ENCODE data around the gene MAST4.

The MAST4 gene

GRCh38 chr5:66646570-66646969 is 50.4 kb downstream of the MAST4 start:
- TF ChIP-seq ZNF274 (IDR thresholded peaks at IDR 0.05; ENCODE audit: low read depth, low read length), result no peak
- no peak overlapping the region for H3K4me3 ChIP-seq (ENCODE audit: low read length)

GRCh38 chr5:66647146-66647856 is 51.1 kb downstream of the MAST4 start:
- no peak for TF ChIP-seq ZNF274 (IDR thresholded peaks at IDR 0.05; ENCODE audit: low read depth, low read length)
- no peak overlapping the region for H3K4me3 ChIP-seq (ENCODE audit: low read length)

DNA sequence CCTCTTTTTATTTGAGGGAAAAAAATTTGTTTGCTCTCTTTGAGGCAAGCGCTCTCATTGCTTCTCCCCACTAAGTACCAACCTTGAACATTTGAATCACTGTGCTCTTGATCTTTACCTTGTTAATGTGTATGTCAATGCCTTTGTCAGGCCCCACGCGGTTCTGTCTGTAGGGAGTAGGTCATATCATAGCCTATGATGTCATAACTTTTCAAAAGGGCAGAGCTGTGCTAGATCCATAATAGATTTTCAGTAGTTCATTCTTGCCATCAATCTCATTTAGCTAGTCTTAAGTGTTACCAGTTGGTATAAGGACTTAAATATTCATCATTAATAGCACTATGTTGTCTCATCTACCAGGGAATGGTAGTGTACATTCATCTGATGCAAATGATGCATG is 56.6 kb downstream of the MAST4 start:
- H3K4me3 ChIP-seq (ENCODE audit: low read length), result no peak overlapping the region
- TF ChIP-seq ZNF274 (IDR thresholded peaks at IDR 0.05; ENCODE audit: low read depth, low read length), result no peak

- H3K4me3 ChIP-seq (ENCODE audit: low read length), result no peak overlapping the region
- no peak for TF ChIP-seq ZNF274 (IDR thresholded peaks at IDR 0.05; ENCODE audit: low read depth, low read length)
Measured at GRCh38 chr5:66653325-66653724, 57.1 kb downstream of the MAST4 start.

- no peak overlapping the region for H3K4me3 ChIP-seq (ENCODE audit: low read length)
- TF ChIP-seq ZNF274 (IDR thresholded peaks at IDR 0.05; ENCODE audit: low read depth, low read length), result no peak
Measured at GRCh38 chr5:66655395-66656324, 59.5 kb downstream of the MAST4 start.

- no peak overlapping the region for H3K4me3 ChIP-seq (ENCODE audit: low read length)
- TF ChIP-seq ZNF274 (IDR thresholded peaks at IDR 0.05; ENCODE audit: low read depth, low read length), result no peak
Measured at GRCh38 chr5:66658516-66658915, 62.3 kb downstream of the MAST4 start.

- H3K4me3 ChIP-seq (ENCODE audit: low read length), result no peak overlapping the region
- no peak for TF ChIP-seq ZNF274 (IDR thresholded peaks at IDR 0.05; ENCODE audit: low read depth, low read length)
Measured at GRCh38 chr5:66659780-66660179, 63.6 kb downstream of the MAST4 start.

- no peak overlapping the region for H3K4me3 ChIP-seq (ENCODE audit: low read length)
- no peak for TF ChIP-seq ZNF274 (IDR thresholded peaks at IDR 0.05; ENCODE audit: low read depth, low read length)
Measured at GRCh38 chr5:66660396-66660795, 64.2 kb downstream of the MAST4 start.

DNA sequence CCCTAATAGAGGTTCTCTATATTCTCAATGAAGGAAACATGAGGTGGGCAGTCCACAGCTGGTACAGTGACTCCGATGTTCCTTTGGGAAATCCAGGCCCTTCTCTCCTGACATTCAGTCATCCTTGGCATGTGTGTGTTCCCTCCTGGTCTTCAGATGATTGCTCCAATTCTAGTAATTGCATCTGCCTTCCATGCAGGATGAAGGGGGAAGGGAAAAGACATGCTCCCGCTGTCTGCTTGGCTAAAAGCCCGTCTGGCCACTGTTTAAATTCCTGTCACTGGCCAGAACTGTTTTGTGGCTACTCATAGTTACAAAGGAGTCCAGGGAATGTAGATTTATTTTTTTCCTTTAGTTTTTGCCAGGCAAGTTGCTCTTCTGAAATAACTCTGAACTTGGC is 65.0 kb downstream of the MAST4 start:
- no peak overlapping the region for H3K4me3 ChIP-seq (ENCODE audit: low read length)

GRCh38 chr5:66666778-66667177 is 70.6 kb downstream of the MAST4 start:
- no peak for TF ChIP-seq ZNF274 (IDR thresholded peaks at IDR 0.05; ENCODE audit: low read depth, low read length)
- no peak overlapping the region for H3K4me3 ChIP-seq (ENCODE audit: low read length)

More for the DNA sequence above, 65.0 kb downstream of the MAST4 start:
- no peak for TF ChIP-seq ZNF274 (IDR thresholded peaks at IDR 0.05; ENCODE audit: low read depth, low read length)

GRCh38 chr5:66669086-66669861 is 73.1 kb downstream of the MAST4 start:
- TF ChIP-seq ZNF274 (IDR thresholded peaks at IDR 0.05; ENCODE audit: low read depth, low read length), result no peak
- H3K4me3 ChIP-seq (ENCODE audit: low read length), result no peak overlapping the region

DNA sequence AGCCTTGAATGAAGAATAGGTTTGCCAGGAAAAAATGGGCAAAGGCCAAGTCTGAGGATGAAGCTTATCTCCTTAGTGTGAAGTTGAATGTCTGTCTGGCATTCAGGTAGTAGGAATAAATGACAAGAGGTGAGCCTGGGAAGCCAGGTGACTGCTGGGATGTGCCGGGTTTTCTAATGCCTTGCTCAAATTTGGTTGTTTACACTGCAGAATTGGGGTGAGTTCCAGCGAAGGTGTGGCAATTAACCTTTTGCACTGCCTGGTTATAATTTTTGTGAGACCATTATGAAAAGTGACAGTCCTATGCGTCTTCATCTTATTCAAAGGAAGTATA is 73.6 kb downstream of the MAST4 start:
- TF ChIP-seq ZNF274 (IDR thresholded peaks at IDR 0.05; ENCODE audit: low read depth, low read length), result no peak
- H3K4me3 ChIP-seq (ENCODE audit: low read length), result no peak overlapping the region

GRCh38 chr5:66671305-66671704 is 75.1 kb downstream of the MAST4 start:
- no peak for TF ChIP-seq ZNF274 (IDR thresholded peaks at IDR 0.05; ENCODE audit: low read depth, low read length)
- H3K4me3 ChIP-seq (ENCODE audit: low read length), result no peak overlapping the region

- TF ChIP-seq ZNF274 (IDR thresholded peaks at IDR 0.05; ENCODE audit: low read depth, low read length), result no peak
- H3K4me3 ChIP-seq (ENCODE audit: low read length), result no peak overlapping the region
Measured at GRCh38 chr5:66674802-66675201, 78.6 kb downstream of the MAST4 start.
